GM19467 (cell line): Measurements from ENCODE around the gene FYCO1.
A peak's percentile ranks its signal among the peaks of the same experiment; 100 is the strongest.
"Not testable (repeated sequence)": the region's sequence is repeated elsewhere in the genome, so short reads cannot be mapped to it uniquely, and the experiment has no call there.

Experiments used
- ATAC-seq: cut with Tn5 transposase; IDR thresholded peaks from one replicate; pipeline ENCODE4 v1.9.1; 2021; ENCODE audit warnings: mild to moderate bottlenecking, moderate library complexity; ENCODE audit not compliant: unreplicated experiment

FYCO1 gene

DNA sequence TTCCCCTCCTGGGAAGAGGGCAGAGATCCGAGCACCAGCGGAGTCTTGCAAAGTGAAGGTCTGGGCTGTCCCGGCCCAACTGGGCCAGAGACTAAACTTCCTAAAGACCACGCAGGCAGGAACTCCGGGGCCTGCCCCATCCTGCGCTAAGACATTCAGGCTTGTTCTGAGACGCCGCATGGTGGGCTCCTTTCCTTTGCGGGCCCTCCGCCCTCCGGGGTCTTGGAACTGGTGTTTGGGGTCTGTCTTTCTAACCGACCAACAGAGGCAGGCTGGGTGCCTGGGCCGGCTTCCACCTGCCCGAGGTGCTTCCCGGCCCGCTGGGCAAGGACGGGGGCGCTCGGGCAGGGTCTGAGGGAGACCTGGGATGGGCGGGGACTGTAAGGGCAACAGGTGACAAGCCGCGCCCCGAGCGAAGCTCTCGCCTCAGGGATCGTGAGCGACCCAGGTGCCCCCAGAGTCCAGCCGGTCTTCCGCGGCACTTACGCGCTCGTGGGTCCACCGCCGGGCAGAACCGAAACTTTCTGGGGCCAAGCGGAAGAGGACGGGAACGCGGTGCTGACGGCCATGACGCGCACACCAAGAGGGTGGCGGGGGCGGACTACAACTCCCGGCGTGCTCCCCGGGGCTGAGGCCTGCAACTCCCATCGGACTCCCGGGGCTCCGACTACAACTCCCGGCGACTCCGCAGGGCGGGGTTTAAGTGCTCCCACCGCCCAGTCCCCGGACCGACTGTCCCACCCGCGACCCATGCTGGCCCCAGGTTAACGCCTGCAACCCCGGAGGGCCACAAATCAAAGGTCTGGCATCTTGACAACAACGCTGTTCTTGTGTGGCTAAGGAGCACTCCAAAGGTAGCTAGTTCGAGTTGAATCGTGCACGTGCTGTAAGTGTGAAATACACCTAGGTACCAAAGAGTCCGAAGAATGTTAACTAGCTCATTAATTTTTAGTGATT, at the start of gene FYCO1:
Gene FYCO1 (minus strand): TSS at position 589 of the 957 bp plus-strand sequence. CDS start 10,914 bp downstream, outside the sequence.
- peak; percentile 86 for ATAC-seq

DNA sequence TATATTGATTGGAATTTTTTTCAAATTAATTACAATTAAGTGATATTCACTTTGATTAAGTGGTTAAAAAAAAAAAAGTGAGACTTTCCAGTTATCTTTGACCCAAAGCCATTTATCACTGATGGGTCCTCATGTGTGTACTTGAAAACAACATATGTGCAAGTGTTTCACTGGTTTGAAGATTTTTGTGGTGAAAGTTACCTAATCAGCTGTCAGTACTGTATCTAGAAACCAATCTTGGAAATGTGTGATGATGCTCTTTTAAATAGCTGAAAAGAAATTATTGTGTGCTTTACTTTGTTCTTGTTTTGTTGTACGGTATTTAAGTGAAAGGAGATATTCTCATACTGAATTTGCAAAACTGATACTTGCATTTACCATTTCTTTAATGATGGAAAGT, 43.3 kb upstream of the FYCO1 start:
- no peak for ATAC-seq

DNA sequence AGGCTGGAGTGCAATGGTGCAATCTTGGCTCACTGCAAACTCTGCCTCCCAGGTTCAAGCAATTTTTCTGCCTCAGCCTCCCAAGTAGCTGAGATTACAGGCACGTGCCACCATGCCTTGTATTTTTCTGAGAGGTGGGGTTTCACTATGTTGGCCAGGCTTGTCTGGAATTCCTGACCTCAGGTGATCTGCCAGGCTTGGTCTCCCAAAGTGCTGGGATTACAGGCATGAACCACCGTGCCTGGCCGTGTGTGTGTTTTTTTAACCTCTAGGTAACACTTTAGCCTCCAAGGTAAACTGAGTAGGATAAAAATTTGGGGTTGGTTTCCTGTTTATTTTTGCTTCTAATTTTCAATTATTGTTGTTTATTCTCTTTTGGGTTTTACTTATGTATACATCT, 42.4 kb upstream of the FYCO1 start:
- ATAC-seq = not testable (repeated sequence)

DNA sequence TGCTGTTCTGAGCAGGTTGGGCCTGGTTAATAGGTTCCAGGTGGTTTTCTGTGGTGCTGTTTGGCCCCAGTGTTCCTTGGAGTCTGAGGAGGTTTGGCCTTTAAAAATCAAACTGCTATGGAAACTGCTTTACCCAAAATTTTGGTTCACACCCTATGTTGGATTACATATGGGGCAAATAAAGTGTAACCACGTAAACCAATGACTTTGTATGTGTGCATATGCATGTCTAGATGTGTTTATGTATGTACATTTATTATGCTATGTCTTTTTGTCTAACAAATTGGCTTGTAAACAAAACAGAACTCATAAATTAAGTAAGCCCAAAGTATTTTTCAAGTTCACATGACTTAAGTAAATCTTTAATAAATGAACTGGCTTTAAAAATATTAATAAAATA, 40.6 kb upstream of the FYCO1 start:
- ATAC-seq = no peak

DNA sequence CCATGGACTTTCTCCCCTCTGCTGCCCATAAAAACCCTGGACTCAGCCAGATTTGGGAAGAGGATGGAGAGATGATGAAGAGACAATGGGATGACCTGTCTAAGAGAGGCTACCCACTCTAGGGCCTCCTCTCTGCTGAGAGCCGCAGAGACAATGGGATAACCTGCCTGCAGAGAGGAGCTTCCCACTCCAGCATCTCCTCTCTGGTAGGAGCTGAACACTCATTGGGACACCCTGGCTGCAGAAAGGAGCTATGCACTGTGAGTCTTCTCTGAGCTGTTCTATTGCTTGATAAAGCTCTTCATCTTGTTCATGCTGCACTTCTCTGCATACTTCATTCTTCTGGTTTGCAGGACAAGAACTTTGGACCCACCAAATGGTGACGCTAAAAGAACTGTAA, 36.1 kb upstream of the FYCO1 start:
- ATAC-seq = no peak

DNA sequence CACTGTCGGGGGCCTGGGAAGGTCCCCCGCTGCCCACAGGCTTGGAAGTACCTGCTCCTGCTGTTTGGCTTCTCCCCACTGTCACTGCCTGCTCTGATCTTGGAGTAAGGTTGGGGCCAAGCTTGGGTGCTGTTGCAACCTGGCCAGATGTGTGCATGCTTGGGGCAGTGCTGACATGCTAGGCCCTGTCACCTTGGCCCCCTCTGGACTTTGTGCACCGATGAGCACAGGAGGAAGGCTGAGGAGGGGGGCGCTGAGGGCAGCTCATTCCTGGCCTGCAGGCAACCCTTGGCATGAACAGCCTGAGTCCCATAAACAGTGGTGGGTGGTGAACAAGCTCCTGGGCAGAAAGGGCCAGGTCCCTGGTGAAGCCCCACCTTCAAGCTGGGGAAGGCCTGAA, 35.6 kb upstream of the FYCO1 start:
- ATAC-seq = no peak

DNA sequence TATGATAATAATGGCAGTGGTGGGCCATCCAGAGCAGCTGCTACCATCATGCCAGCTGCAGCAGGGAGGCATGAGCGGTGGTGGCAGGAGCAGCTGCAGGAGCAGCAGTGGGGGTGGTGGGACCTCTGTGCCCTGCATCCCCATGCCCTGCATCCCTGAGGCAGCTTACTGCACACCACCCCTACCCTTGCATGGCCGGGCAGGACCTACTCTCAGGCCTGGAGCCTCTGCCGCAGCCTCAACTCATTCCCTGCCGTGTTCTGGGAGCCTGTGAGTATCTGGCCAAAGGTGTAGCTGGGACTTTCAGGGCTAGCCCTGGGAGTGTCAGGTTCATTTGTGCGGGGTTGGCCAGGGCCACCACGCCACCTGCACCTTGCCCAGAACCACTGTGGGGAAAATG, 35.0 kb upstream of the FYCO1 start:
- no peak for ATAC-seq

DNA sequence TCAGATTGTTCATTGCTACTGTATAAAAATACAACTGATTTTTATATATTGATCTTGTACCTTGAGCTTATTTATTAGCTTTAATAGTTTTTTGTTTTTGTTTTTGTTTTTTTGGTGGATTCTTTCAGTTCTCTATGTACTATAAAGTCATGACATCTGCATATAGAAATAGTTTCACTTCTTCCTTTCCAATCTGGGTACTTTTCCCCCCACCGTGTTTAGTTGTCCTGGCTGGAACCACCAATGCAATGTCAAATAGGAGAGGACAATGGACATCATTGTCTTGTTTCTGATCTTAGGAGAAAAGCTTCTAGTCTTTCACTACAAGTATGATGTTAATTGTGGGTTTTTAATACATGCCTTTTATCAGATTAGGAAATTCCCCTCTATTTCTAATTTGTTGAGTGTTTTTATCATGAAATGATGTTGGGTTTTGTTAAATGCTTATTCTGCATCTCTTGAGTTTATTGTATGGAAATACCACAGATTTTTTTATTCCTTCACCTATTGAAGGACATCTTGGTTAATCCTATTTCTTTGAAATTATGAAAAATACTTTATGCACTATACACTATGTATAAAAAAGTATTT, 34.4 kb upstream of the FYCO1 start:
- no peak for ATAC-seq

DNA sequence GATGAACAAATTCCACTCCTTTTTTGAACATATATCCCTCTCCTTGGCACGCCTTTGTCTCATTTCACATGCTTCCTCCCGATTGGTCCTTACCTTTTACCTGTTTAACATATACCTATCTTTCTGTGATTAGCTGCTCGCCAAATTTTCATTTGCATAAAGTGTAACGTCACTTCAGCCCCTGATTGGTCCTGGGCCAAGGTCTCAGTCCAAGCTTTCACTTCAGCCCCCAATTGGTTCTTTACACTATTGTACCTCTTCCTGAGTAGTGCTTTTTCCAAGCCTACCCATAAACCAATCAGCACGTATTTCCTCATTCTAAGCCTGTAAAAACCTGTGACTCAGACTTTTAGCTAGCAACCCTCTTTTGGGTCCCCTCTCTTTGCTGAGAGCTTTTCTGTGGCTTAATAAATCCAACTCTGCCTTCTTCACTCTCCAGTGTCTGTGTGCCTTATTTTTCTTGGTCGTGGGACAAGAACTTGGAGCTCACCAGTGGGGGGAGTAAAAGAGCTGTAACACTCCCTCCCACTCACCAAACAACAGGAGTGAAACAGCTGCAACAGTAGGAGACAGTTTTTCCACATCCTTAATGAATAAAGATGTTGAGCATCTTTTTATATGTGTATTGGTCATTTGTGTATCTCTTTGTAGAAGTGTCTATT, 32.2 kb upstream of the FYCO1 start:
- no peak for ATAC-seq

DNA sequence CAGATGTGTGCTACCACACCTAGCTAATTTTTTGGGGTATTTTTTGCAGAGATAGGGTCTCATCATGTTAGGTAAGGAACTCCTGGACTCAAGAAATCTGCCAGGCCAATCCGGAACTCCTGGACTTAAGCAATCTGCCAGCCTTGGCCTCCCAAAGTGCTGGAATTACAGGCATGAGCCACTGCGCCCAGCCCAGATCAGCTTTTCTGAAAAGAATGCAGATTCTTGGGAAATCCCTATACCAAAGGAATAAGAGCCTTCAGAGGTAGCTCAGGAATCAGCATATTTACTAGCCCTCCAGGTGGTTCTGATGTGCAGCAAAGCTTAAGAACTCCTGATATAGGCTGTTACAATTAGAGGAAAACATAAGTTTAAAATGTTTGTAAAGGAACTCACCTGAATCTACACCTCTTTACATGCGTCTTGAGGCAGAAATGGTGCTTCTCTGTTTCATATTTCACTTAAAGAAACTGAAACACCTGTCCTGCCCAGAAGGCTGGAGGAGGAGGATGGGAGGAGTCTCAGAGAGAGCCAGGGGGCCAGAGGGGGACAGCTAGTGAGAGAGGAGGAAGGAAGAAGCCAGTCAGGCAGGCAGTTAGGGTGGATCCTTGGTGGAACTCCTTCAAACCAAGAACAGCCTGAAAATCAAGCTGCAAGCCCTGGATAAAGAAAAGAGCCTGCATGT, 31.5 kb upstream of the FYCO1 start, which contains the start of gene XCR1:
Gene XCR1 (minus strand): TSS at position 463 of the 685 bp plus-strand sequence. CDS start 5,536 bp downstream, outside the sequence.
- no peak for ATAC-seq

DNA sequence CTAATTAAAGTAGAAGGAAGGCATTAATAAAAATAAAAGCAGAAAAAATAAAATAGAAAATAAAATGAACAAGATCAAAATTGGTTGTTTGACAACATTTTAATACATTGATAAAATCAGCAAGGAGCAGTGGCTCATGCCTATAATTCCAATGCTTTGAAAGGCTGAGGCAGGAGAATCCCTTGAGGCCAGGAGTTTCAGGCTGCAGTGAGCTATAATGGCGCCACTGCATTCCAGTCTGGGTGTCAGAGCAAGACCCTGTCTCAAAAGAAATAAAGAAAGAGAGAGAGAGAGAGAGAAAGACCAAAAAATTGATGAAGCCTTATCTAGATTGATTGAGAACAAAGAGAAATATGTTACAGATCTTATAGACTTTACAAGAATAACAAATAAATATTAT, 29.5 kb upstream of the FYCO1 start:
- no peak for ATAC-seq

DNA sequence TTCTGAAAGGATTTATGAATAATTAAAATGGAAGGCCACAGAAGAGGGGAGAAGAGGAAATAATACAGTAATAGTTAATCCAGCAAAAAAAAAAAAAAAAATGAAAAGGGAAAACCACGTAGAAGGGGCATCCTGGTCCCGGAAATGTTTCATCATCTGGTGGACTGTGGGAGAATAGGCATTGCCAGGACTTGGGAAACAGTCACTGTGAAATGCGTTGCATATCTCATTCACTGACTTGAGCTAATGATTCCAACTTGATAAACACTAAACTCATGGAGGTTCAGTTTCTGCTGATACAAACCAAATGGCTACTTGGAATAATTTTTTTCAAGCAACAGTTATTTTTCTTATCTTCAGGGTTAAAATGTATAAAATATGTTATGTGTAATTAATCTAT, 28.5 kb upstream of the FYCO1 start:
- no peak for ATAC-seq

DNA sequence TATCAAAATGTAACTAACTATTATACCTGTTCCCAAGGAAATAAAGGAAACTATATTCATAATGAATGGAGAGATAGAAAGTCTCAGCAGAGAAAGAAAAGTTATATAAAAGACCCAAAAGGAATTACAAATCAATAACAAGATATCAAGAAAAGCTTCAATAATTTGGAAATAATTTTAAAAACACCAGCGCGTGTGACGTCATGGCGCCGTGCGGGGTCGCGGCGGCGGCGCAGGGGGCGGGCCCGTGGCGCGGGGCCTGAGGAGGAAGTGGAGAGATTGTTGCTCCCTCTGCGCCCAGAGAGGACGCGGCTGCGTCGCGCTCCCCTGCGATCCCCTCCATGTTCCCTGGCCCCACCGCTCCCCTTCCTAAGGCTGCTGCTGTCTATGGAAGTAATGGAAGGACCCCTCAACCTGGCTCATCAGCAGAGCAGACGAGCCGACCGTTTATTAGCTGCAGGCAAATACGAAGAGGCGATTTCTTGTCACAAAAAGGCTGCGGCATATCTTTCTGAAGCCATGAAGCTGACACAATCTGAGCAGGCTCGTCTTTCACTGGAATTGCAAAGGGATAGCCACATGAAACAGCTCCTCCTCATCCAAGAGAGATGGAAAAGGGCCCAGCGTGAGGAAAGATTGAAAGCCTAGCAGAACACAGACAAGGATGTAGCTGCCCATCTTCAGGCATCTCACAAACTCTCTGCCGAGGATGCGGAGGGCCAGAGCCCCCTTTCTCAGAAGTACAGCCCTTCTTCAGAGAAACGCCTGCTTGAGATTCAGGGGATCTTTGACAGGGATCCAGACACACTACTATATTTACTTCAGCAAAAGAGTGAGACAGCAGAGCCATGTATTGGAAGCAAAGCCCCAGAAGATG, 27.5 kb upstream of the FYCO1 start:
- ATAC-seq = no peak

DNA sequence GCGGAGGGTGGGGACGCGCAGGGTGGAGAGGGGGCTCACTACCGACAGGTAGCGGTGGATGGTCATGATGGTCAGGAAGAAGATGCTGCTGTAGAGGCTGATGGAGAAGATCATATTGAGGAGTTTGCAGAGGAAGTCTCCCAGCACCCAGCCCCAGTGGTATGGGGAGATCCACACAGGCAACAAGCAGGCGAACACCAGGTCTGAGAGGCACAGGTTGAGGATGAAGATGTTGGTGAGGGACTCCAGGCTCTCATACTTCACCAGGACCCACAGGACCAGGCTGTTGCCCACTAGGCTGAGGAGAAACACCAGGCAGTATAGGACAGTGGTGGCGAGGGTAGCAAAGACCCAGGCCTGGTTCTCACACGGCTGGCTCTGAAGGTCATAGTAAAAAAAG, 25.9 kb upstream of the FYCO1 start:
- no peak for ATAC-seq

DNA sequence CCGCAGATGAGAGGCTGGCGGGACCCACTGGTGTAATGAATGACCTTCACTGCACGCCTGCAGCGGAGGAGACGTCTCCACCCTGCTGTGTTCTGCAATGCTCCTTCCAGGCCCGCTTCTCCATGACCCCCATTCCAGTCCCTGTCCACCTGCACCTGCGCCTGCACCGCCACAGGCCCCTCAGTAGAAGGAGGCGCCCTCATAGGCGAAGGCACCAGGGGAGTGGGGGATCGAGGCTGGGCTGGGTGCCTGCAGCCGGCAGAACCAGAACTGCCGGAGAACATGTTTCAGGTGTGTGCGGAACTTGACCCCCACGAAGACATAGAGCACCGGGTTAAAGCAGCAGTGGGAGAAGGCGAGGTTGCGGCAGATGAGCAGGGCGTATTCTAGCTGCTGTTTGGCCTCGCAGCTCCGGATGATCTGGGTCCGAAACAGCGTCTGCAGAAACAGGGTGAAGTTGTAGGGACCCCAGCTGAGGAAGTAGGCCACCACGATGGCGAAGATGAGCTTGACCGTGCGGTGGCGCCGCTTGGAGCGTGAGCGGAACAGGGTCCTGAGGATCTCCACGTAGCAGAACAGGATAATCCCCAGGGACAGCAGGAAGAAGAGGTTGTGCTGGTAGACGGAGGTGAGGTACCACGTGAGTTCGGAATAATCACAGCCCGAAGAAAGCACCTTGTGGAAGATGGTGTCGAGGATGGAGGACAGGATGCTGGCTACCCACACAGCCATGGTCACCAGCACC, 25.3 kb upstream of the FYCO1 start:
- no peak for ATAC-seq

DNA sequence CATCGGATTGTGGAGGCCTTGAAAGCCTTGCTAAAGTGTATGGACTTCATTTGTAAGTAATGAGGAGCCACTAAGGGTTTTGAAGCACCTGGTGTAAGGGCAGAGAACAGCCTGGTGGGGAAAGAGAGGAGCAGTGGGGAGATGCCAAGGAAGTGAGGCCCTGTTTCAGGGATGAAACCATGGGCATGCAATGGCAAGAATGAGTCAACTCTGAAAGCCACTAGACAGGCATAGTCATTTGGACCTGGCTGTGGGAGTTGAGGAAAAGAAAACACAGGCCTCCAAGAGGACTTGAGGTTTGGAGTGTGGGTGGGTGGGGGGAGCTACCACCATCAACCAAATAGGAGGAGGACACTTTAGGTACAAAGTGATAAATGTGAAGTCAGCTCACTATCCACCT, 24.1 kb upstream of the FYCO1 start:
- no peak for ATAC-seq

DNA sequence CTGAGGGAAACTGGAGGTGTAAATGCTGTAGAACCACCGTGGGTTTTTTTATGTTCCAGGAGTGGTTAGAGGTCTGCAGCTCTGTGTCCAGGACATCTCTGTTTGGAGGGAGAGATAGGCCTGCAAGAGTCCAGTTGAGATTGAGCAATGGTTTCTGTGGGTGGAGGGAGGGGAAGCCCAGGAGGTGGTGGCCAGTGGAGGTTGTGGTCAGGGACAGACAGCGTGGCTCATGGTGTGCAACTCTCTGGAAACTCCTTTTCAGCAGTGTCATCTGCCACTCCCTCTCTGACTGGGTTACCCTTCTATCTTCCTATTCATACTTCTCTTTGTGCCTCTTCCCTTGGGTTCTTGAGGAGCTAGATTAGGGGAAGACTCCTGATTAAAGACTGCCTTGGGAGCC, 22.1 kb upstream of the FYCO1 start:
- ATAC-seq = no peak

DNA sequence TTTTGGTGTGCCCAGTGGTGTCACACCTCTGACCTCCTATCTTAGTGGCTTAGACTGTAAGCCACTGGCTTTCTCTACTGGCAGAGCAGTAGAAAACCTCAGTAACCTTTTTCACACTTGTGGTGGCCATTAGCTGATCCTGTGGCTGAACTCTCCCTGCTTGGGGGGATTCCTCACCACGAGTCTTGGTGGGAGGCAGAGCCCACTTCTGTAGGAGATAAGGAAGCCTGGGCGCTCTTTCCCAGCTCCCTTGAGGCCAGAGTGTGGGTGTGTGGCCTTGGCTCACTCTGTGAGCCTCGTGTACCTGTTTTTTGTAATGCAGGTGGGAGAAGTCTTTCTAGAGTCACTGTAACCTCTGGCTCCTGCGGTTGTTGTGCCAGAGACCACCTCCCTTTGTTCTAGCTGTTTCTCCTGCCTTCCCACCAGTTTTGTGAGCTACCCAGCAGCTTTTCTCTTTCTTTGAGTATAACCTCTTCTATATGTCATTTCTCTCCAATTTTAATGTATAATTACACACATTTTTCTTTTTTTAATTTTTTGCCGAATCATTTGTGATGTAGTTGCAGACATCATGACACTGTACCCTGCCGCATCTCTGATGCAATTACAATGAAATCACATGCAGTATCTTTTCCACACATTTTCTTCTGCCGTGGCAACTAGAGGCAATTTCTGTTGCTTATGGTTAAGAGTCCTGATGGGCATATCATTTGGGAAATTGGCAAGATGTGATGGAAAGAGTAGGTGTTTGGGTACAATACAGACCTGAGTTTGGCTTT, 17.9 kb upstream of the FYCO1 start:
- ATAC-seq = no peak

DNA sequence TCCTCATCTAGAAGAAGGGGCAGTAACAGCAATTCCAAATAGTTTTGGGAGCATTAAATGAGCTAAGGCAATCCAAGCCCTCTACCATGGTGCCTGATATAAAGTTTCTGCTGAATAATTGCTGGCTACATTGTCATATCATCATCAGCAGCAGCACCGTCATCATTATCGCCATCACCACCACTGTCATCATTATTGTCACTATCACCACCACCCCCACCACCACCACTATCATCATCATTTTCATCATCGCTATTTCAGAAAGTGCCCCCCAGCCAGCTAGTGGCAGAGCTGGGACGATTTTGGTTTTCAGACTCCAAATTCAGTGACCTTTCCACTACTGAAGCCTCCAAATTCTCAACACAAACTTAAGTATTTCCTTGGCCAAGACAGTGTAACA, 16.6 kb upstream of the FYCO1 start:
- ATAC-seq = no peak
